HL-60/S4 treated with phorbol 12-myristate 13-acetate at 8.2 ng/mL for 4 days and 3 days (cell line): ENCODE data around the gene BMPR1B.

Experiments
- in situ Hi-C: fragments of 300-500 bp; cut with MboI; formaldehyde crosslinking; loops from 2 replicates; pipeline ENCODE4 v1.15.0; 2022; ENCODE audit warnings: low sequenced_read_pairs

BMPR1B gene

DNA sequence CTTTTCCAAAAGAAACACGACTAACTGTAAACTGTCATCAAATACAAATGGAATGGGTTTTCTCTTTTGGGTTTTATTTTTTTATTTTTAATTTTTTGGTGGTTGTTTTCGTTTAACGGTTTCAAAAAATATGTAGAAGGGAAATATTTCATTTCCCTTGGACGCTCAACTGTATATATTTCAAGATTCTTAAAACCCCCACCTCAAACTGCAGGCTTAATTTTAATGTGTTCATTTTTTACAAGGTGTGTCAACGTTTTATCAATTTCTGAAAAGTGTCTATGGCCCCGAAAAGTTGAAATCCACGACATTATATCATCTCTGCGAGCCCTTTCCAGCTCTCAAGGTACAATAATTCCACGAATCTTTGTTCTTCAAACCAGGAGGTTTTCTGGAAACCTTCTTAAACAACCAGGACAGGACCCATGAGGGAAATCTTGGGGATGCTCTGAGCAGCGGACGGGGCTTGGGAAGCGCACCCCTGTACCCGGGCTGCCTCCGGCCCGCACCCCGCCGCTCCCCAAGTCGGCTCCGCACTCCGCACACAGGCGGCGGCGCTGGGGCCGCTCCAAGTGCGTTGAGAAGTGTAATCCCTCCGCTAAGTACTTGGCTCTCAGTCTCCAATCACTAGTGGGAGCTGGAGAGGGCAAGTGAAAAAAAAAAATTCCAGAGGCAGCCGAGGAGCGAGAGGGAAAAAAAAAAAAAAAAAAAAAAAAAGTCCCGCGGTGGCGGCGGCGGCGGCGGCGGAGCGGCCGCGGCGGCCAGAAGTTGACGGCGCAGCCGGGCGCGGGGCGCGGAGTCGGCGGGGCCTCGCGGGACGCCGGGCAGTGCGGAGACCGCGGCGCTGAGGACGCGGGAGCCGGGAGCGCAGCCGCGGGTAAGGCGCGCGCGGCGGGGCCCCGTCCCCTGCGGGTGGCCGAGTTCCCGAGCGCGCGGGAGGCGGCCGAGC is at the start of gene BMPR1B:
TSS of gene BMPR1B (plus strand) at position 764 of the 949 bp plus-strand sequence. CDS start 346,470 bp downstream, outside the sequence.
- in situ Hi-C loops = no loop called here

DNA sequence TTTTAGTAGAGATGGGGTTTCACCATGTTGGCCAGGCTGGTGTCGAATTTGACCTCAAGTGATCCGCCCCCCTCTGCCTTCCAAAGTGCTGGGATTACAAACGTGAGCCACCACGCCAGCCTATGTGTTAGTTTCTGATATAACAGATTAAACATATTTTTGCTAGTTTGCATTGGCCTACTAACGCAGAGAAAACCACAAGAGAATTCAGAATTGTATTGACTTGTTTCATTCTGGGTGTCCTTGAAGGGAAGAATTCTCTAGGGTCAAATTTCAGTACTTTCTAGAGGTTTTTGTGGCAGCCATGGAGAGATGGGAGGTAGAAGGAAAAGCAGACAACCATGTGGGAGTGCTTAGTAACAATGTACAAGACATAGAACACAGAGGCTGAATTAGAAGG is 46.1 kb upstream of the BMPR1B start:
- in situ Hi-C loops = no loop called here

DNA sequence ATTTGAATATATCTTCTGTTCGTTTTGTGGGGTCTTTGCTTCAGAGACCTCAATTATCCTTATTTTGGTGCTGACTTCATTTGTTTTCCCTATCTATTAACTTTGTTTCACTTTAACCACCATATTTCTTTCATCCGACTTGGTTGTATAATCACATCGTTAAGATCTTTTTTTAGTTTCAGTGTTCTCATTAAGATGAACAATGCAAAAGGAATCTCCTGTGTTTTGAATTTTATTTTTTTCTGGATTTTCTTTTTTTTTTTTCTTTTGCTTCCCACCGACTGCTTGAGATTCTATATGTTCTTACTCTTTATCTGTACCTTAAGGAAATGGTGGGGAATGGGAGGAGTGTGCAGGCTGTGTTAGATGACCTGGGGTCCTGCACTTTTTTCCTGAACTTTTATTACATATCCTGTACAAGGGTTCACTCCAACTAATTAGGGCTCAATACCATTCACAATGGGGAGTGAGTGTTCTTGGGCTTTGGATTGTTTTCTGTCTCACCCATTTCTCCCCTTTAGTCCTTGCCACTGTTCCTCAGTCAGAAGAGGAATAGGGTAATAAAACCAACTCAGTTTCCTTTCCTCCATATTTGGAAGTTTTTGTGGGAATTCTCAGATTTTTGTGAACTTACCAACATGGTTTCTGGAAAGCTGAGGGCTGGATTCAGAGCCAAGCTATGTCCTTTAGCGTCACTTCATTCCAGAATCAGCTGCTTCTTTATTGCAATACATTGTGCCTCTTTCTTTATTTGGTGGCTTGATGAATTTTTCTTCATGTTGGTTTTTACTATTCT is 43.2 kb upstream of the BMPR1B start:
- in situ Hi-C loops = no loop called here

DNA sequence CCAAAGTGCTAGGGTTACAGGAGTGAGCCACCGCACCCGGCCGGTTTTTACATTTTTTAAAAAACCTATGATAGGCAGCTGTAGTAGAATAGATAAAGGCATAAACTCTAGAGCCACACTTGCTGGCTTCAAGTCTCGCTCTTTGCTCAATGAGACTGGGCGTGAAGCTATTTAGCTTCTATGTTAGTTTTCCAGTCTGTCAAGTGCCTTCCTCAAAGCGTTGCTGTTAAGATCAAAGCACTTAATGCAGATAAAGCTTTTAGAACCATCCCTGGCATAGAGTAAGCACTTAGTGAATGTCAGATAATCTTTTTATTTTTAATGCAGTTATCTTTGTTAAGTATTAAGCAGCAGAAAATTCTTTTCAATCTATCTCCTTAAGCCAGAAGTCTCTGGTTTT is 42.0 kb upstream of the BMPR1B start:
- in situ Hi-C loops = no loop called here

DNA sequence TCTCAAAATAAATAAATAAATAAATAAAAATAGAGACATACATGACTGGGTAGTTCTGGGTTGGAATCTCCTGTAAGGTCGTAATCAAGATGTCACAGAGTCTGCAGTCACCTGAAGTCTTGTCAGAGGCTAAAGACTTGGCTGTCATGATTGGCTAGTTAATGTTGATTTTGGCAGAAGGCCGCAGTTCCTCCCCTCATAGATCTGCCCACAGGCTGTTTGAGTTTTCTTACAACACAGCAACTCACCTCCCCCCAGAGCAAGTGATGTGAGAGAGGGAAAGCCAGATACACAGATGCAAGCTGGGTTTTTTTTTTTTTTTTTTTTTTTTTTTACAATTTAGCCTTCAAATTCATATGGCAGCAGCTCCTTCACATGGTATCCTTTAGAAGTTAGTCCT is 36.4 kb upstream of the BMPR1B start:
- in situ Hi-C loops = no loop called here

DNA sequence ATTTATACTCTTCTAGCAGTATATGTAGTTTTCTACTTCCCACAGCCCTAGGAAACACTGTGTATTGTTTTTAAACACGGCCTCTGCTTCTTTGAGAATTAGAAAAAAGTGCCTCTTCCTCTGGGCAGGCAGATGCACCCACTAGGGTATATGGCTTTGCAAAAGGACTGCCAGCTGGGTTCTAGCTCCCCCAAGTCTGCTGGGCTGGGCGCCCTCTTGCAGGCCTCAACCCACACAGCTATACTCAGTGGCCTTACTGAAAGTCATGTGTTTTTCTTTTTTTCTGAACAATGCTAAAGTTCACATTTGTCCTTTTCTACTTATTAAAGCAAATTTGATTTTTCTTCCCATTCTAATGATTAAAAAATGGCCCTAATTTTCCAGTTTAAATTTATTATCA is 35.5 kb upstream of the BMPR1B start:
- in situ Hi-C loops = no loop called here

DNA sequence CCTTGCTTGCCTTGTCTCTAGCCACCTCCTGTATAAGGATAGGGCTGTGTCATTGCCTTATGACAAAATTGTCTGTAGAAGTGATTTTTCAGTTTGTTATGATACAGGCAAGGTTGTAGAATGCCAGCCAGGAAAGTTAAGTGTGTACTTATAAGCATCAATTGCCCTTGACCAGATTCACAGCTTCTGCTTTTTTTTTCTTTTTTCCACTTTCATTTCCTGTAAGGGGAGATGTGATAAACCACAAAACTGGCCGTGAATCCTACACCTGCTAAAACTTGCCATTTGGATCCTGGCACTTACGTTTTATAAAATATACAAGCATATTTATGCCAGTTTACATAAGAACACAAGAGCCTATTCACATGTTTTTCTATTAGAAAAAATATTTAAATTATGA is 35.0 kb upstream of the BMPR1B start:
- in situ Hi-C loops = no loop called here

DNA sequence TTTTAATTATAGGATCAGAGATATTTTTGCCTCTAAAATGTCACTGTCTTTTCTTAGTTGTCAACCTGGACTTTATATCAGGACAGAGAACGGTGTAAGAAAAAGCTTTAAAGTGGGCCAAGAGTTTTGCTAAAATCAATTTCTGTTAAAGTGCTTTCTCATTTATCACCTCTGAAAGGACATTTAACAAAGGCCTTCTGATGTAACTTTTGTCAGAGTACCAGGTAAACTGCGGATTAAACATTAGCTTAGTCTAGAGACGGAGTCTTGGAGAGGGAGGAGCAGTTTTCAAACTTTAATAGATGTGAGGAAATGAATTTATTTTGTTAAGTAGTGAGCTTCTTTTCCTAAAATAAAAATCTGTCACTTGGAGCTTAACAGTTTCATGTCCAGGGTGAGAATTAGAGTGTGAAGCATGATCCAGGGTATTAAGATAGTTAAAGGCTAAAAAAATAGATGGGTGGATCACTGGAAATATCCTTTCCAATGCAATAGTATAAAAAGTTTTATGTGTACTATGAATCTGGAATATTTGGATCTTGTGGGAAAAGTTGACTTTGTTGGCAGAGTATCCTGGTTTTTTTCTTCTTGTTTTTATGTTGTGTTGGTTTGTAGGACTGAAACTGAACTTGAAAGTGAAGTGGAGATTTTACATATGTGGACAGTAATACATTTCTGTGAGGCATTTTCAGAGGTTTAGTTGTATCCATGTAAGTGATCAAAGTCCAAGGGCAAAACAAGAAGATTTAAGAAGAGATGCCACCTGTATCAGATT is 33.6 kb upstream of the BMPR1B start:
- in situ Hi-C loops = no loop called here

DNA sequence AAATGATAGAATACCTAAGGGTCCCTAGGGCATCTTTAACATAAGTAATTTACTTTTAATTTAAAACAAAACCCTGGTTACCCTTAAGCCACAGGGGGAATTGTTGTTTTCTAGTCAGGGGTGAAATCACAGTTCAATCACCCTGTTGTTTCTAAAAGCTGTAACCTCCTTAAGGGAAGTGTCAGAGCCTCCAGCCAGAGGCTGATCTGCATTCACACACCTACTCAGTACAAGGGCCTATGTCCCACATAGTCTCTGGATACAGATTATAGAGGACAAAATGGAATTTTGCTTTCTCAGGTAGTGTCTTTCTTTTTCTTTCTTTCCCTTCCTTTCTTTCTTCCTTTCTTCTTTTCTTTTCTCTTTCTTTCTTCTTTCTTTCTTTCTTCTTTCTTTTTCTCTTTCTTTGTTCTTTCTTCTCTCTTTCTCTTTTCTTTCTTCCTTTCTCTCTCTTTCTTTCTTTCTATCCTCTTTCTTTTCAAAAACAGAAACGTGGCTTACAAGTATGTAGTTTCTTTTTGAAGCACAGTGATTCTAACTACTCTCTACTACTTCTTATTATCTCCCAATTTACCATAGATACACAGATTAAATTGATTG is 31.1 kb upstream of the BMPR1B start:
- in situ Hi-C loops = no loop called here

DNA sequence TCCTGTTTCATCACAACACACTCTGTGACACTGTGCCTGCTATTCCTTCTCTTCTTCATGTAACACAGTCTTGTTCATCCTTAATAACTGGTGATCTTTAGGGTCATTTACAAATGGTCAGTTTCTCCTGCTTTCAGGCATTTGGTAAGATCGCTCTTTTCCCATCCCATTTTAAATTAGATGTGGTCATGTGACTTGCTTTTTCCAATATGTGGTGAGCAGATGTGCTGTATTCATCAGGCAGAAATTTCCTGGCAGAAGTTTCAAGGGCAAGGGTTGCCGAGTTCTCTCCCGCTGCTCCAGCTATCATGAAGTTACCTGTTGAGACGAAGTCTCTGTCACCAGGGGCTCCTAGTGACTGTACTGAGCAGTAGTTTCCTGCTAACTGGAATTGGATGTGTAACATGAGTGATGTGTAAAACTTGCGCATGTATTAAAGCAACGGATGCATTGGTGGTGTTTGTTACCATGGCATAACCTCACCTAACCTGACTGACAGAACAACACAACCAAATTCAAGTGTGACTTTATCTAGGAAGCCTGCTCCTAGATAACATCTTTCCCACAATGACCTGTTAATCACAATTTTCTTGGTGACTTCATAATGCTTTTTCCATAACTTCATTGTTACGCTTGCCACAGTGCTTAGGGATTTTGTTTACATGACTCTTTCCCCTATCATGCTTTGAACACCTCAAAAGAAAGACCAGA is 29.5 kb upstream of the BMPR1B start:
- in situ Hi-C loops = no loop called here

DNA sequence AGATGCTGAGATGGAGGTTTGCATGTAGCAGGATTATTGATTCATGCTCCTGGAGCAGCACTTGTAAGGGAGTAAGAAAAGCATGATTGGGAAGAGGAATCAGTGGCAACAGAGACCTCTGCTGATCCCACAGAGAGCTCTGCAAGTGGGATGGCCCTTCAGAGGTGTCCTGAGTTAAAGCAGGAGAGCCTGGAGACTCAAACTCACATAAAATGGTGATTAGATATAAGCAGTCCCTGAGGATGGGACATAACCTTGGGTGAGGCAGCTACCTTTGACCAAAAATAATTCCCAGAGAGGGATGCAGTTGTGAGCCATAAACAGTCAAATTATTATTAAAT is 25.4 kb upstream of the BMPR1B start:
- in situ Hi-C loops = no loop called here

DNA sequence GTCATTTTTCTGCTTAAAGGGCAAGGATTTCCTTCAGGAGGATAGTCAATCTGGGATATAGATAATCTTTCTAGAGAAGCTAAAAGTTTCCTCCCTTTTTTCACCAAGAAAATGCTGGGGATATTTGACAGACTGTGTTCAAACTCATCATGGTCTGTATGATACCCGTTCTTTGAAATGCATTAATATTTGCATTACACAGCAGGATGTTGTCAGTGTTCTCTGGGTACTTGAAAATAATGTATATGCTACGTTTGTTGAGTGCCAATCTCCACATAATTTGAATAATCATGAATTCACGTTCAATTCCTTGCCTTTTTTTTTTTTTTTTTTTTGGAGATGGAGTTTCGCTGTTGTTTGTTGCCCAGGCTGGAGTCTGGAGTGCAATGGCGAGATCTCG is 18.0 kb upstream of the BMPR1B start:
- in situ Hi-C loops = no loop called here

DNA sequence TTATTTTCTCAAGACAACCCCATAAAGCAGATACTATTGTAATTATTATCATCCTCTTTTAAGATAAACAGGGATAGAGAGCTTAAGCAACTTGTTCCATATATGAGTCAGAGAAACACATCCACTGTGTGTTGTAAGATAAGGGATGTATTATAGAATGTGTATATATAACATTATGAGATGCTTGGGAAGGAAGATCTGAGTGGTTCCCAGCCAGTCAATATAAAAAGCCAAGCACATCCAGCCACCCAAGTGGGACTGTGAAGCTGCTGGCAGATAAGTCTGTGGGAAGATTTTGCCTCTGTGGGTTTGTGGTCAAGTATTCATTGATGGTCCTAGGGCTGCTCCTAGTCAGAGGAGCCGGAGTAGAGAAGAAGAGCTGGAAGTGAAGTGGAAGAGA is 16.5 kb upstream of the BMPR1B start:
- in situ Hi-C loops = no loop called here

DNA sequence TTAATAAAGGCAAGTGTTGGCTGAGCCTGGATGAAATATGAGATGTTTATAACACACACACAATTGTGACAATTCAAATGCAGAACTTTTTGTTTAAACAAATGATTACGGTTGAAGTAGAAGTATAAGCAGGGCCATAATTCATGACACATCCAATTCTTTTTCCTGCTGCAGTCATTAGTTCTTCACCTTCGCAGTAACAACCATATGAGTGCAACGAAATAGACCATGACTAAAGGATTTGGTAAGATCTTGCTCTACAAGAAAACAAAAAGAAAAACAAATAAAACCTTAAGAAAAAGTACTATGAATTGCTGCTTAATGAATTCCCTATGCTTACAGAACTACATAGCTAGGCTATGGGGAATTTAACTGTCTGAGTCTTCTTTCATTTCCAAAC is 13.9 kb upstream of the BMPR1B start:
- in situ Hi-C loops = no loop called here

DNA sequence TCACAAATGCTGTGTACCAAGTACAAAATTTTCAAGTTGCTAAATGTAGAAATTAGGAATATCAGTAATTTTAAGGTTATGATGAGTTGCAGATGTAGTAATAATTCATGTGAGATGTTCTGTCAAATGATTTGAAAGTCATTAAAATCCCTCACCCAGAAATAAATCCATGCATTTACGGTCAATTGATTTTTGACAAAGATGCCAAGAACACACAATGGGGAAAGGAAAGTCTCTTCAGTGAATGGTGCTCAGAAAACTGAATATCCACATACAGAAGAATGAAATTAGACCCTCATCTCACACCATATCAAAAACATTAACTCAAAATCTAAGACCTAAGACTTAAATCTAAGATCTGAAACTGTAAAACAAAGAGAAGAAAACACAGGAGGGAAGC is 12.9 kb upstream of the BMPR1B start:
- in situ Hi-C loops = no loop called here

DNA sequence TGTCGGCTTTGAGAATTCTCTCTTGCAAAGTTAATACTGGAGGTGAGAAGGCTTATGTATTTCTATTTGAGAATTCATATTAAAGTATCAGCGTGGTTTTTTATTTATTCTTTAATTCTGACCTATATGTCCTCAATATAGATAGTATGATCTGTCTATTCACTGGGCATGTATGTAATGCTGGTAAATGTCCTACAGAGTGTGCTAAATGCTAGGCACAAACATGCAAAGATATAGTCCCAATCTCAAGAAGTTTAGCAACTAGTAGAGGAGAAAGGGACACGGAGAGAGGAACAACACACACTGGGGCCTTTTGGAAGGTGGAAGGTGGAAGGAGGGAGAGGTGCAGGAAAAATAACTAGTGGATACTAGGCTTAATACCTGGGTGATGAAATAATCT is 11.0 kb upstream of the BMPR1B start:
- in situ Hi-C loops = no loop called here

DNA sequence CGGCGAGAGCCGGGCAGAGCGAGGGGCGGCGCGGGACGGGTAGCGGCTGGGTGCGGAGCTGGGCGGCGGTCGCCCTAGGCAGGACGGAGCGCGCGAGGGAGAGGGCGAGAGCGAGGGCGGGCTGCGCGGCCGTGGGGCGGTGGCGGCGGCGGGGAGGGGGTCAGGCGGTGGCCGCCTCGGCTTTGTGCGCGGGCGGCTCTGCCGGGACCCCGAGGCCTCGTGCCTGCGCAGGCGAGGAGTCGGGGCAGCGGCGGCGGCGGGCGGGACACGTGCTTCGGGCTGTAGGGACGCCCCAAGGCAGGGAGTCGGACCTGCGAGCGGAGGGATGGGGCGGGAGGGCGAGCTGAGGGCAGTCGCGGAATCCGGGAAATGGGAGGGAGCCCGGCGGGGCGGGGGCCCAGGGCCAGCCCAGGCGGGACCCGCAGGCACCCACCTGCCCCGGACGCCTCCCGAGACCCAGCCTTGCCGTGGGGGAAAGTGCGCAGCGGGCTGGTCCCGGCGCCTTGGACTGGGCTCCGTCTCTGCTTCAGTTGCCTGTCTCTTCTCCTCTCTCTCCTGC is 465 bp downstream of the BMPR1B start:
- in situ Hi-C loops = no loop called here

DNA sequence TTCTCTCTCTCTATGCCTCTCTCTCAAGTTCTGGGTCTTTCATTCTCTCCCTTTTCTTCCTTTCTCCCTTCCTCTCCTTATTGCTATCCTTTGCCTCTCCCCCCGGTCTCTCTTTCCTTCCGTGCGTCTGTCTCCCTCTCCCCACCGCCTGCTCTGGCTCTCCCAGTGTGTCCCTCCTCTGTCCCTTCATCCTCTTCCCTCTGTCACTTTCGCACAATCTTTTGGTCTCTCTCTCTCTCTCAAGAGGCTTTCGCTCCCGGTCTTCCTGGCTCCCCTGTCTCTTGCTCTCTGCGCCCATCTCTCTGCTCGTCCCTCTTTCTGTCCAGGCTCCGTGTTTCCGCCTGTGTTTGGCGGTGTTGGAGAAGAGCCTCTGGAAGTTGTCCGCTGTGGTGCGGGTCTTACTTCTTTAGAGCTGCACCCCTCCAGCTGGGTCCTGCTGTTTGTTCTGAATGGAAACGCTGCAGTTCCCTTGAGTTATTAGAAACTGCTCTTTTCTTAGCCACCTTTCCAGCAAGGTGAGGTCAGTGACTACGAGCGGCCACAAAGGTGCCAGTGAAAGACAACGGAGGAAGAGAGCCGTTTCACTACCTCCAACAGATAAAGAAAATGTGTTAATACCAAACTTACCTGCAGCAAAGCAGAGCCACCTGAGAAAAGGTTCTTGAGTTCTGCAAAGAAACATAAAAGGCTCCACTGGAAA is 1.1 kb downstream of the BMPR1B start:
- in situ Hi-C loops = no loop called here

DNA sequence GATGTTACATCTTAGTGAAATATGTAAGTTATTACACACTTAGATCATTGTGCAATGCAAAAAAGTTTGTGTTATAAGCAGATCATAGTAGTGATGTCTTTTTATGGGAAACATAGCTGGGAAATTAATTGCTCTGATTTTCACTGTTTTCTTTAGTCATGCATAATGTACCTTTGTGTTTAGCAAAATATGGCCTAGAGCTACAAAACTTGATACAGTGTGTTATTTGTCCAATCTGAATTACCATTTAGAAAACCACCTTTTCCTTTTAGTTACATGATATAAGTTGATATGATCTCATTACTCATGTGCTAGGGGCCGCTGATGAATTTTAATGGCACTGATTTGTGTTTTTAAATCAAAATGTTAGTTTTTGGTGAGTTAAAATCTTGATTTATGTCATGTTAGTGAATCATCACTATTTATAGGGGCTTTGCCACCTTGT is 2.0 kb downstream of the BMPR1B start:
- in situ Hi-C loops = no loop called here
